AG04450 (cell line): ENCODE measurements around the gene SLC47A1. TPM values are rescaled to one million over a fixed set of nuclear protein-coding genes. Genes with fewer than 3 reads are reported as not detected.
"Not testable (repeated sequence)": the region's sequence is repeated elsewhere in the genome, so short reads cannot be mapped to it uniquely, and the experiment has no call there.

Experiments
- CTCF ChIA-PET: fragments of 300-600, 350-600 bp; formaldehyde crosslinking; extraction: SDS; loops from one replicate; lab custom pipeline; 2022; ENCODE audit warnings: antibody characterized with exemption, inconsistent platforms; lab: Charles Lee
- POLR2A ChIA-PET: fragments of 350-600 bp; formaldehyde crosslinking; extraction: SDS; loops from one replicate; lab custom pipeline; 2021; ENCODE audit warnings: antibody characterized with exemption, inconsistent platforms; lab: Yijun Ruan, JAX
- DNase-seq: peaks from one replicate; pipeline ENCODE4 v3.0.0-alpha.2; 2011; ENCODE audit warnings: low read depth, low spot score
- H3K27ac ChIP-seq: one replicate; pipeline ENCODE4 v1.5.1; 2012; ENCODE audit warnings: low read depth, low read length, control low read depth
- H3K27me3 ChIP-seq: one replicate; pipeline ENCODE4 v1.6.0; 2012; ENCODE audit warnings: low read length; ENCODE audit not compliant: control insufficient read depth, insufficient read depth
- H3K4me3 ChIP-seq: 2 replicates; pipeline ENCODE4 v1.5.1; 2011; ENCODE audit warnings: mild to moderate bottlenecking, low read depth, low read length, control low read depth
- H3K9me3 ChIP-seq: 2 replicates; pipeline ENCODE4 v1.5.1; 2012; ENCODE audit warnings: low read length; ENCODE audit not compliant: control insufficient read depth, insufficient read depth
- polyA plus RNA-seq: library from polyadenylated mRNA; depleted of rRNA; stranded (reverse); fragments of >200 nt; gene quantifications from 2 replicates; pipeline ENCODE4 v1.2.3, GENCODE V29; 2011
- TF ChIP-seq, protein P1 (sequence below): IDR thresholded peaks from 2 replicates; pipeline ENCODE4 v1.5.1; 2011; ENCODE audit warnings: low read depth, low read length, control low read depth, inconsistent platforms

The SLC47A1 gene
- polyA plus RNA-seq, 1 experiment, result 0.06 TPM

DNA sequence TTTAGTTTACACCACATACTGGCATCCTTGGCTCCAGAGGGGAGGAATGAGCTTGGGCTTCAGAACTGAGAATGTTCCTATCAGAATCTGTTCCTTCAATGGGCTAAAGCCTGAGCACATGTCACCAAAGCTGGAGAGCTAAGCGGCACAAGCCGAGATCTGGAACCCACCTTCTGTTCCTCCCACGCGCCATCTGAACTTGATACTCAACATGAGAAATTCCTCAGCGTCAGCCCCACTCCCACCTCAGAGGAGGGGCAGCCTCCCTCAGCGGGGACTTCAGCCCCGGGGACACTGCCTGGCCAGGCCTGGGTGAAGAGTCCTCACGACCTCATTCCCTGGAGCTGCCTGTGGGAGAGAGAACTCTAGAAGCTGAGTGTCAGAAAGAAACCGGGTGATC, 22.8 kb upstream of the SLC47A1 start:
- no peaks in the 10 kb centered on the region for H3K9me3 ChIP-seq
- peaks cover 6% of the 10 kb centered on the region for H3K27me3 ChIP-seq
- no peak overlapping the region for H3K4me3 ChIP-seq
- DNase-seq, result no peak
- TF ChIP-seq, protein P1, sequence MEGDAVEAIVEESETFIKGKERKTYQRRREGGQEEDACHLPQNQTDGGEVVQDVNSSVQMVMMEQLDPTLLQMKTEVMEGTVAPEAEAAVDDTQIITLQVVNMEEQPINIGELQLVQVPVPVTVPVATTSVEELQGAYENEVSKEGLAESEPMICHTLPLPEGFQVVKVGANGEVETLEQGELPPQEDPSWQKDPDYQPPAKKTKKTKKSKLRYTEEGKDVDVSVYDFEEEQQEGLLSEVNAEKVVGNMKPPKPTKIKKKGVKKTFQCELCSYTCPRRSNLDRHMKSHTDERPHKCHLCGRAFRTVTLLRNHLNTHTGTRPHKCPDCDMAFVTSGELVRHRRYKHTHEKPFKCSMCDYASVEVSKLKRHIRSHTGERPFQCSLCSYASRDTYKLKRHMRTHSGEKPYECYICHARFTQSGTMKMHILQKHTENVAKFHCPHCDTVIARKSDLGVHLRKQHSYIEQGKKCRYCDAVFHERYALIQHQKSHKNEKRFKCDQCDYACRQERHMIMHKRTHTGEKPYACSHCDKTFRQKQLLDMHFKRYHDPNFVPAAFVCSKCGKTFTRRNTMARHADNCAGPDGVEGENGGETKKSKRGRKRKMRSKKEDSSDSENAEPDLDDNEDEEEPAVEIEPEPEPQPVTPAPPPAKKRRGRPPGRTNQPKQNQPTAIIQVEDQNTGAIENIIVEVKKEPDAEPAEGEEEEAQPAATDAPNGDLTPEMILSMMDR, result no peak
- ChIA-PET POLR2A (interaction anchor here (0.6 kb wide), 1 partner anchor 244 kb away, joined by 6 read pairs; no protein-coding TSS in a partner anchor), CTCF (interaction anchor here (2.4 to 5.8 kb wide), 2 partner anchors 148 to 254 kb away, joined by 9 to 174 read pairs; partner anchors contain the start of gene B9D1)
- H3K27ac ChIP-seq, result no peak overlapping the region

DNA sequence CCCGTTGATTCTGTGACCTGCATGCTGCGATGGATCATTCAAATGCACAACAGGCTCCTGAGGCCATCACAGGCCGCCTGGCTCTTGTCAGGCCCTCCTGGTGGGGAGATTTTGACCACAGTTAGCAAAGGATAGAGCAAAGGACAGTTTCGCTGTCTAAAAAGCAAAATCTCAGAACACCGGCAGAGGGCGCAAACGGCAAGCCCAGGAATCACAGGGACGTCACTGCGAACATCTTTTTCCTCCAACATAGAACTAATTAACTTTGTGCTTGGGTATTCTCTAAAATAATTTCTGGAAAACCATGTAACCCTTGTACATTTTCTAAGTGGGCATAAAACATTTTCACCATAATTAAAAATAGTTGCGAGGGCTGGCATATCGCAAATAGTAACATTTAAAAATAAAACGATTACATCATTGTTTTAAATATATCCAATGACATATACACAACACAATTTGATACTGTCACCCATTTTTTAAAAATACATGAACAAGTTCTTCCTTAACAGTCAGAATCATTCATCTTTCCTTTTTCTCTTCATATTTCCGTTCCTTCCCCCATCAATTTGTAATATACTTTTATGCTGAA, 19.7 kb upstream of the SLC47A1 start:
- CTCF ChIA-PET, result interaction anchor here (0.6 to 5.8 kb wide), 20 partner anchors 9 to 268 kb away, joined by 3 to 174 read pairs (median 3); partner anchors contain the start of genes ALDH3A2 and B9D1
- Histone ChIP-seq H3K9me3 (no peaks in the 10 kb centered on the region), H3K4me3 (no peak overlapping the region), H3K27ac (no peak overlapping the region), H3K27me3 (peaks cover 8% of the 10 kb centered on the region)
- POLR2A ChIA-PET, result interaction anchor here (1.4 kb wide), 1 partner anchor 136 kb away, joined by 3 read pairs; the partner anchor contains the start of gene MAPK7
- peak; percentile 24 for DNase-seq
- TF ChIP-seq, protein P1, result peak; percentile 94

DNA sequence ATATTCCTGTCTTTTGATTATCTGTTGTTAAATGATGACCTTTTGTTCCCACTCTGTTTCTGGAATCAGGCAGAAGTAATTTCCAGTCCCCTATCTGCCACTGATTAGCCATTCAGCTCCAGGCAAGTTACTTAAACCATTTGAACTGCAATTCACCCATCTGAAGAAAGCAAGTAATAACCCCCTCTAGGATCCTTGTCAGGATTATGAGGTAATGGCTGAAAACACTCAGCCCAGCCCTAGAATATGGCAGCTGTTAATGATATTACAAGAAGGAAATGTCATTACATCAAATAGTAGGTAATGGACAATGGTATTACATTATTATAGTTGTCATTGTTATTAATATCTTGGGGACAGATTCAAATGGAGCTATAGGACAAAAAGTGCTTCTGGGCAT, 16.0 kb upstream of the SLC47A1 start:
- H3K27ac ChIP-seq, result no peak overlapping the region
- TF ChIP-seq, protein P1, result no peak
- H3K27me3 ChIP-seq, result peaks cover 14% of the 10 kb centered on the region
- H3K4me3 ChIP-seq, result no peak overlapping the region
- no peaks in the 10 kb centered on the region for H3K9me3 ChIP-seq
- POLR2A ChIA-PET, result no interaction called here
- no peak for DNase-seq
- CTCF ChIA-PET, result interaction anchor here (4.3 kb wide), 1 partner anchor 247 kb away, joined by 83 read pairs; no protein-coding TSS in a partner anchor

DNA sequence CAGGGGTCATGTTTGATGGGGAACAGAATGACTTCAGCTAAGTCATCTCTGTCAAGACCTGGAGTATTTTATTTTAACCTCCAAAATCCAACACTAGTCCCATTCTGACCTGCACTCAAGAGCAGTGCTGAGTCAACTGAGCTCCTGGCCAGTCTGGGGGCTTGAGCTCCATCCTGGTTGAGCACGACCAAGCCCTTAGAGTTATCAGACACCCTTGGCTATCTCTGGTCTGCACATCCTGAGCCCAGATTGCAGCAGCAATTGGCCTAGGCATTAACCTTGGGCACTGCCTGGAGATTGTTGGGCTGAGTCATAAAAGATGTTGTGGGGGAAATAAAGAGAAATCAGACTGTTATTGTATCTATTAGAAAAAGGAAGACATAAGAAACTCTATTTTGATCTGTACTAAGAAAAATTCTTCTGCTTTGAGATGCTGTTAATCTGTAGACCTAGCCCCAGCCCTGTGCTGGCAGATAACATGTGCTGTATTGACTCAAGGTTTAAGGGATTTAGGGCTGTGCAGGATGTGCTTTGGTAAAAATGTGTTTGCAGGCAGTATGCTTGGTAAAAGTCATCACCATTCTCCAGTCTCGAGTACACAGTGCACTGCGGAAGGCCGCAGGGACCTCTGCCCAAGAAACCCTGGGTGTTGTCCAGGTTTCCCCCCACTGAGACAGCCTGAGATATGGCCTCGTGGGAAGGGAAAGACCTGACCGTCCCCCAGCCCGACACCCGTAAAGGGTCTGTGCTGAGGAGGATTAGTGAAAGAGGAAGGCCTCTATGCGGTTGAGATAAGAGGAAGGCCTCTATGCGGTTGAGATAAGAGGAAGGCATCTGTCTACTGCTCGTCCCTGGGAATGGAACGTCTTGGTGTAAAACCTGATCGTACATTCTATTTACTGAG, 14.0 kb upstream of the SLC47A1 start:
- H3K27ac ChIP-seq, POLR2A ChIA-PET, H3K4me3 ChIP-seq, H3K9me3 ChIP-seq, DNase-seq: not testable (repeated sequence)
- H3K27me3 ChIP-seq, result peaks cover 21% of the 10 kb centered on the region
- CTCF ChIA-PET, result interaction anchor here (0.8 to 1.5 kb wide), 3 partner anchors 225 to 247 kb away, joined by 3 to 4 read pairs (median 4); no protein-coding TSS in a partner anchor

DNA sequence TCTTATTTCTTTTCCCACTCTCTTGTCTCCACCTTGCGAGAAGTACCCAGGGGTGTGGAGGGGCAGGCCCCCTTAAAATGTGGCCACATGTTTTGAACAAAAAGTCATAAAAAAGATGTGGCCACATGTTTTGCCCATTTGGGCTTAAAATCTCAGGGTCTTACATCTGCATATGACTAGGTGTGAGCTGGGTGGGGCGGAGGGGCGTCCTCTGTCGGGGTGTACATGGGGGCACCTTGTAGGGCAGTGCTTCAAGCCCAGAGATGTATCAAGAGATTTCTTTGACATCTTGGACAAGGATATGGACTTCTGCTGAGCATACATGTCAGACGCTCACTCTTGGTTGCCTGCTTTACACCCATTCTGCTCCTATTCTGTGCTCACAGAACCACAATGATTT, 13.0 kb upstream of the SLC47A1 start:
- TF ChIP-seq, protein P1, result no peak
- ChIA-PET CTCF (interaction anchor here (1.1 kb wide), 1 partner anchor 246 kb away, joined by 3 read pairs; no protein-coding TSS in a partner anchor), POLR2A (no interaction called here)
- no peak overlapping the region for H3K27ac ChIP-seq
- no peaks in the 10 kb centered on the region for H3K9me3 ChIP-seq
- no peak overlapping the region for H3K4me3 ChIP-seq
- peaks cover 22% of the 10 kb centered on the region for H3K27me3 ChIP-seq
- DNase-seq, result no peak
